ENCODE data around the gene CDH8. TPM values are rescaled to one million over a fixed set of nuclear protein-coding genes. Genes with fewer than 3 reads are reported as not detected.

Gene CDH8
- total and polyA plus RNA-seq, 2 experiments from 2014 or later: 7.4 to 14.3 TPM

DNA sequence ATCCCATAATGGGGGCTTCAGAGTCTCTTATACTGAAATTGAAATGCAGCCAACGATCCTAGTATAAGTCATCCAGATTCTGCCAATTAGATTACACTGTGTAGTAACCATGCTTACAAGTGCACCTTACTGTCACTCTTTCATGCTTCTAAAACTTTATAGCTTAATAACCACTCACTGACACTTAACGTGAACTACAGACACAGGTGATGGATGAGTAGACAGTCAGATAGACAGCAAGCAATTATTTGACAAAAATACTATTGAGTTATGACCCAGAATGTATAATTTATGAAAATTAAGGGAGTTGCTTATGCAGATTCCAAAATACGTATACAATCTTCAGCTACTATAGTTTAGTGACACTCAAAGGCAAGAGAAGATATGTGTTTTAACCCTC is 6.3 kb downstream of the CDH8 start:
- DNase-seq (ENCODE audit: low read depth in 1 of 2, low spot score in 1 of 2): no peak
- no peak overlapping the region for H3K4me3 ChIP-seq
- no peaks in the 10 kb centered on the region for H3K4me1 ChIP-seq (ENCODE audit: low read depth)
- H3K36me3 ChIP-seq: no peaks in the 10 kb centered on the region
- H3K27me3 ChIP-seq: peaks cover 30% of the 10 kb centered on the region
- TF ChIP-seq, protein P1, sequence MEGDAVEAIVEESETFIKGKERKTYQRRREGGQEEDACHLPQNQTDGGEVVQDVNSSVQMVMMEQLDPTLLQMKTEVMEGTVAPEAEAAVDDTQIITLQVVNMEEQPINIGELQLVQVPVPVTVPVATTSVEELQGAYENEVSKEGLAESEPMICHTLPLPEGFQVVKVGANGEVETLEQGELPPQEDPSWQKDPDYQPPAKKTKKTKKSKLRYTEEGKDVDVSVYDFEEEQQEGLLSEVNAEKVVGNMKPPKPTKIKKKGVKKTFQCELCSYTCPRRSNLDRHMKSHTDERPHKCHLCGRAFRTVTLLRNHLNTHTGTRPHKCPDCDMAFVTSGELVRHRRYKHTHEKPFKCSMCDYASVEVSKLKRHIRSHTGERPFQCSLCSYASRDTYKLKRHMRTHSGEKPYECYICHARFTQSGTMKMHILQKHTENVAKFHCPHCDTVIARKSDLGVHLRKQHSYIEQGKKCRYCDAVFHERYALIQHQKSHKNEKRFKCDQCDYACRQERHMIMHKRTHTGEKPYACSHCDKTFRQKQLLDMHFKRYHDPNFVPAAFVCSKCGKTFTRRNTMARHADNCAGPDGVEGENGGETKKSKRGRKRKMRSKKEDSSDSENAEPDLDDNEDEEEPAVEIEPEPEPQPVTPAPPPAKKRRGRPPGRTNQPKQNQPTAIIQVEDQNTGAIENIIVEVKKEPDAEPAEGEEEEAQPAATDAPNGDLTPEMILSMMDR (IDR thresholded peaks at IDR 0.05; ENCODE audit: low read depth, low read length): no peak
- H3K27ac ChIP-seq: no peak overlapping the region
- no peaks in the 10 kb centered on the region for H3K9me3 ChIP-seq (ENCODE audit: low read depth)

DNA sequence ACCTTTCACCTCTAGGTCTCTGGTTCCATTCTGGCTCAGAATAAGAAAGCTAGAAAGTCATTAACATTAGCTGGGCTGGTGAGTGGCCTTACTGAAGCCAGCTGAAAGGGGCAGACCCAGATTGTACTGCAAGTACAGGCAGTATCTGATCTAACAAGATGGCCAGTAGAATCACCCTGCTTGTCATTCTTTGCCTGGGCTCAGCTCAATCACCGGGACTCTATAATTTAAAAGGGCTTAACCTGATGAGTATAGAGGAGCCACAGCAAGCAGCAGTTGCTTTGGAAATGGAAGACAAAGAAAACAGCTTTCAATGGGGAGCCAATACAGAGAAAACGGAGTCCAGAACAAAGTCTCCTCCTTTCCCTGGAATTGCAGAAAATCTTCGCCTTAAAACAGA is 13.6 kb downstream of the CDH8 start:
- no peaks in the 10 kb centered on the region for H3K9me3 ChIP-seq (ENCODE audit: low read depth)
- TF ChIP-seq, protein P1 (IDR thresholded peaks at IDR 0.05; ENCODE audit: low read depth, low read length): no peak
- no peaks in the 10 kb centered on the region for H3K36me3 ChIP-seq
- H3K27me3 ChIP-seq: no peaks in the 10 kb centered on the region
- no peak for DNase-seq (ENCODE audit: low read depth in 1 of 2, low spot score in 1 of 2)
- H3K4me3 ChIP-seq: no peak overlapping the region
- H3K4me1 ChIP-seq (ENCODE audit: low read depth): no peaks in the 10 kb centered on the region
- H3K27ac ChIP-seq: no peak overlapping the region

DNA sequence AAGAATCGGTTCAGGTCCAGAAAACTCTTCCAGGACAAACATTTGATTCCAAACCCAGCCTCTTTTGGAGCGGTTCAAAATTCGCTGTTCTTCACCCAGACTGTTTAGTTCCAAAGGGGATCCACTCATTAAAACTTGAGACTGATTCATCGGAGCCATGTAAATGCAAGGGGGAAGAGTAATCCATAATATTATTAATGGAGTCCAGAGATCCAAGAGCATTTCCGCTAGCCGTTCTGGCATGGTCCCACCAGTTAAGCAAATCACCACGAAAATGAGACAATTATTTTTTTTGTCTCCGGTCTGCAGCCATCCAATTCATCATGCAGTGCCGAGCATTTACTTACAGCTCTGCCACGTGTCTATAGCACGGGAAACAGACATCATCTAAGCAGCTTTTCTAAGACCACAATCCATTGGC is 15.1 kb downstream of the CDH8 start:
- Histone ChIP-seq H3K9me3 (ENCODE audit: low read depth) (no peaks in the 10 kb centered on the region), H3K27ac (no peak overlapping the region), H3K36me3 (no peaks in the 10 kb centered on the region), H3K27me3 (no peaks in the 10 kb centered on the region), H3K4me1 (ENCODE audit: low read depth) (no peaks in the 10 kb centered on the region), H3K4me3 (no peak overlapping the region)
- no peak for DNase-seq (ENCODE audit: low read depth in 1 of 2, low spot score in 1 of 2)
- TF ChIP-seq, protein P1 (IDR thresholded peaks at IDR 0.05; ENCODE audit: low read depth, low read length): no peak

DNA sequence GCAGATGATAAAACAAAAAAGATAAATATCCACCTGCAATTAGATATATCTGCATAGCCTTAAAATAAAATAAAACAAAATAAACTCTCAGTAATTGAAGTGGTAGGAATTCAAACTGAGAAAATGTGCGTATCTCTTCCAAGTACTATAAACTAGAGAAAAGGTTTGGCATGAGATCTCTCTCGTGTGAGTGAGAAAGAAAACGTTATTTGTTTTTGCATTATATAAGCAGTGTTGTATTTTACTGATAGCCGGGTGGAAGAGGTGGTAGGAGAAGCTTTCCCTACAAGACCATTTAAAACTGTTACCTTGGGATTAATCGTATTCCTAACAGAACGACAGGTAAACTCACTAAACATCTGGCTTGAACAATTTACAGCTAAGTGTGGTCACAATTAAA is 15.6 kb downstream of the CDH8 start:
- no peak overlapping the region for H3K27ac ChIP-seq
- no peaks in the 10 kb centered on the region for H3K4me1 ChIP-seq (ENCODE audit: low read depth)
- H3K36me3 ChIP-seq: no peaks in the 10 kb centered on the region
- no peaks in the 10 kb centered on the region for H3K27me3 ChIP-seq
- DNase-seq (ENCODE audit: low read depth in 1 of 2, low spot score in 1 of 2): no peak
- H3K4me3 ChIP-seq: no peak overlapping the region
- H3K9me3 ChIP-seq (ENCODE audit: low read depth): no peaks in the 10 kb centered on the region
- TF ChIP-seq, protein P1 (IDR thresholded peaks at IDR 0.05; ENCODE audit: low read depth, low read length): no peak

DNA sequence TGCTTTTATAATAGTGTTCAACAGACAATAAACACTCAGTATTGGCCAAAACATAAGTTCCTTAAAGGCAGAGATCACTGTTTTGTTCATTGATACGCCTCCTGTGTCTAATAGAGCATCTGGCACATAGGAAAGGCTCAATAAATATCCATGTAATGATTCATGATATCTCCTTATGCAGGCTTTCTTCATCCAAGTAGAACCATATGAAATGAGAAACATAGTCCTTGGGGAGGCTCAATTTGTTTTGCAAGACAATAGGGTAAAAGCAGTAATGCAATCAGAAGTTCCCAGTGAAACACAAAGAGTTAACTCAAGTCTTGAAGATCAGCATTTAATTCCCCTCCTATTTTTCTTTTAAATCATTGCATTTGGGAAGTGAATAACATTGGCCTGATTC is 16.4 kb downstream of the CDH8 start:
- no peak overlapping the region for H3K27ac ChIP-seq
- no peak overlapping the region for H3K4me3 ChIP-seq
- no peaks in the 10 kb centered on the region for H3K9me3 ChIP-seq (ENCODE audit: low read depth)
- H3K36me3 ChIP-seq: no peaks in the 10 kb centered on the region
- H3K27me3 ChIP-seq: no peaks in the 10 kb centered on the region
- DNase-seq (ENCODE audit: low read depth in 1 of 2, low spot score in 1 of 2): no peak
- peaks cover 3% of the 10 kb centered on the region for H3K4me1 ChIP-seq (ENCODE audit: low read depth)
- TF ChIP-seq, protein P1 (IDR thresholded peaks at IDR 0.05; ENCODE audit: low read depth, low read length): no peak

All from cardiac muscle cell (in vitro differentiated cells and primary cell).